Neural progenitor cell (in vitro differentiated cells): ENCODE measurements around the gene UBE2M.

Experiments used
- EZH2 ChIP-seq: fragments of 200-600 bp; sonication (generic); IDR thresholded peaks from 2 replicates; pipeline ENCODE4 v1.6.1; 2017; ENCODE audit warnings: antibody characterized with exemption, mild to moderate bottlenecking, moderate library complexity
- TF ChIP-seq, protein P1 (sequence below): fragments of 200-600 bp; sonication (generic); IDR thresholded peaks from 2 replicates; pipeline ENCODE4 v1.5.1; 2017; ENCODE audit warnings: antibody characterized with exemption, mild to moderate bottlenecking

GRCh38 chr19:58529405-58529804, 29.0 kb downstream of the UBE2M start:
- TF ChIP-seq, protein P1, sequence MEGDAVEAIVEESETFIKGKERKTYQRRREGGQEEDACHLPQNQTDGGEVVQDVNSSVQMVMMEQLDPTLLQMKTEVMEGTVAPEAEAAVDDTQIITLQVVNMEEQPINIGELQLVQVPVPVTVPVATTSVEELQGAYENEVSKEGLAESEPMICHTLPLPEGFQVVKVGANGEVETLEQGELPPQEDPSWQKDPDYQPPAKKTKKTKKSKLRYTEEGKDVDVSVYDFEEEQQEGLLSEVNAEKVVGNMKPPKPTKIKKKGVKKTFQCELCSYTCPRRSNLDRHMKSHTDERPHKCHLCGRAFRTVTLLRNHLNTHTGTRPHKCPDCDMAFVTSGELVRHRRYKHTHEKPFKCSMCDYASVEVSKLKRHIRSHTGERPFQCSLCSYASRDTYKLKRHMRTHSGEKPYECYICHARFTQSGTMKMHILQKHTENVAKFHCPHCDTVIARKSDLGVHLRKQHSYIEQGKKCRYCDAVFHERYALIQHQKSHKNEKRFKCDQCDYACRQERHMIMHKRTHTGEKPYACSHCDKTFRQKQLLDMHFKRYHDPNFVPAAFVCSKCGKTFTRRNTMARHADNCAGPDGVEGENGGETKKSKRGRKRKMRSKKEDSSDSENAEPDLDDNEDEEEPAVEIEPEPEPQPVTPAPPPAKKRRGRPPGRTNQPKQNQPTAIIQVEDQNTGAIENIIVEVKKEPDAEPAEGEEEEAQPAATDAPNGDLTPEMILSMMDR = no peak
- no peak for TF ChIP-seq EZH2
